Measurements from ENCODE around the gene CFL2.

CFL2 gene

DNA sequence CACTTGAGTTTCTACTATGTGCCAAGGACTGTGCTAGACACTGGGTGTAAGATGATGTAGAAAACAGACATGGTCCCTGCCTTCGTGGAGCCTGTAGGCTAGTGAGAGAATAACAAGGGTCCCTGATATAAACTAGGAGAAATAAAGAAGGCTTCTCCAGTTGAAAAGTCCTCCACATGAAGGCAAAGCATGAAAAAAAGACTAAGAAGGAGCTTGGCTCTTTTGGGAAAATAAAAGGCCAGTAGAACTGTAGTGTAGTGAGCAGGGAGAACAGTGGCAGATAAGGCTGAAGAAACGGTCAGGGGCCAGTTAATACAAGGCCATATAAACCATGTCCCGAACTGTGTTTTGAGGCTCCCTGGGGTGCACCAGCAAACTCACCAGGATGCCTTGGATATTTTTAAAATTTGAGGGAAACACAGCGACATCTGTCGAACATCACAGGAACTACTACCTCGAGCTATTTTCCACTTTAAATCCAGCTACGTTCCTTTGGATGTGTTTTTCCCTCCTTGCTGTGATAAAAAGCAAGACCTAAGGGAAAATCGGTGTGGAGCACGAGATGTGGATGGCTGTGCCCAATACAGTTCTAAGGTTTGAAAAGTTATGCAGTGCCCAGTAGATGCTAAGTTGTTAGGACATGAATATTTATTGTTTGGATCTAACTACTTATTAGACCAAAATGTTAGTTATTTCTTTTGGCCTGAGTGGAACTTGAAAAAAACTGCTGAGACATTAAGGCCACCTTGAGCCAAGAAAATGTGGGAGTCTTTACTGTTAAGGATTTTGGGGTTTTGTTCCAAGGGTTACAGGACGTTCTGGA is 8.5 kb upstream of the CFL2 start:
- in situ Hi-C loops (cut with HindIII; ENCODE audit: low sequenced_read_pairs): no loop called here
- TF ChIP-seq, protein P1, sequence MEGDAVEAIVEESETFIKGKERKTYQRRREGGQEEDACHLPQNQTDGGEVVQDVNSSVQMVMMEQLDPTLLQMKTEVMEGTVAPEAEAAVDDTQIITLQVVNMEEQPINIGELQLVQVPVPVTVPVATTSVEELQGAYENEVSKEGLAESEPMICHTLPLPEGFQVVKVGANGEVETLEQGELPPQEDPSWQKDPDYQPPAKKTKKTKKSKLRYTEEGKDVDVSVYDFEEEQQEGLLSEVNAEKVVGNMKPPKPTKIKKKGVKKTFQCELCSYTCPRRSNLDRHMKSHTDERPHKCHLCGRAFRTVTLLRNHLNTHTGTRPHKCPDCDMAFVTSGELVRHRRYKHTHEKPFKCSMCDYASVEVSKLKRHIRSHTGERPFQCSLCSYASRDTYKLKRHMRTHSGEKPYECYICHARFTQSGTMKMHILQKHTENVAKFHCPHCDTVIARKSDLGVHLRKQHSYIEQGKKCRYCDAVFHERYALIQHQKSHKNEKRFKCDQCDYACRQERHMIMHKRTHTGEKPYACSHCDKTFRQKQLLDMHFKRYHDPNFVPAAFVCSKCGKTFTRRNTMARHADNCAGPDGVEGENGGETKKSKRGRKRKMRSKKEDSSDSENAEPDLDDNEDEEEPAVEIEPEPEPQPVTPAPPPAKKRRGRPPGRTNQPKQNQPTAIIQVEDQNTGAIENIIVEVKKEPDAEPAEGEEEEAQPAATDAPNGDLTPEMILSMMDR (IDR thresholded peaks at IDR 0.05; ENCODE audit: low read depth, low read length, missing control alignments): peak; percentile 79
- DNase-seq (ENCODE audit: low read depth): no peak
- no peak overlapping the region for H3K4me3 ChIP-seq (ENCODE audit: low read depth, low read length)

DNA sequence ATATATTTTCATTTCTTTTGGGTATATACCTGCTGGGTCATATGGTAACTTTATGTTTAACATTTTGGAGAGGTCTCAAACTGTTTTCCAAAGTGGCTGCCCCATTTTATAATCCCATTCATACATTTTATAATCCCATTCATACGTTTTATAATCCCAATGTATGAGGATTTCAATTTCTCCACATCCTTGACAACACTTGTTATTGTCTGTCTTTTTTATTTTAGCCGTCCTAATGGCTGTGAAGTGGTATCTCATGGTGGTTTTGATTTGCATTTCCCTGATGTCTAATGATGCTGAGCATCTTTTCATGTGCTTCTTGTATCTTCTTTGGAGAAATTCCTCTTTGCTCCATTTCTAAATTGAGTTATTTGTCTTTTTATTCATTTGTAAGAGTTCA is 6.7 kb upstream of the CFL2 start:
- in situ Hi-C loops (cut with HindIII; ENCODE audit: low sequenced_read_pairs): no loop called here
- DNase-seq (ENCODE audit: low read depth): no peak
- TF ChIP-seq, protein P1 (IDR thresholded peaks at IDR 0.05; ENCODE audit: low read depth, low read length, missing control alignments): no peak
- no peak overlapping the region for H3K4me3 ChIP-seq (ENCODE audit: low read depth, low read length)

DNA sequence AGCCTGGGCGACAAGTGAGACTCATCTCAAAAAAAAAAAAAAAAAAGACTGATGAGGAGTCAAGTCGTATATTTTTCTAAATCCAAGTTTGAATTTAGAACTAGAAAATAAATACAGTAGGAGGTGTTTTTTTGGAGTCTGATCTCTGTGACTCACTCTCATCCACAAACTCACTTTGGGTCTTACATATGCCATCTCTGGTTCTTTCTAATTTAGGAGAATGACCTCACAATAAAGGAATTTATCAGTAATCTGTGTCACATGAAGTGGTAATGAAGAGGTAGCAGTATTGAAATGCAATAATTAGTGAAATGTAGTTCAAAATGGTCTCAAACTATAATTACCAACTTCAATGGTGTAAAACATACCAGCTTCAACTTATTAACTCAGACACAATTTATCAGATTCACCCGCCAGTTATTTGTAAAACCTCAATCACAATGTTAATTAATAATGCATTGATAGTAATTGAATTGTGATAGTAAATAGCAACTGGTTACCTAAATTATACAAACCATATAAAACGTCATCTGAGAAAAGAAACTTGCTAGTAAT is 4.4 kb upstream of the CFL2 start:
- in situ Hi-C loops (cut with HindIII; ENCODE audit: low sequenced_read_pairs): no loop called here
- TF ChIP-seq, protein P1 (IDR thresholded peaks at IDR 0.05; ENCODE audit: low read depth, low read length, missing control alignments): no peak
- DNase-seq (ENCODE audit: low read depth): no peak
- H3K4me3 ChIP-seq (ENCODE audit: low read depth, low read length): no peak overlapping the region

DNA sequence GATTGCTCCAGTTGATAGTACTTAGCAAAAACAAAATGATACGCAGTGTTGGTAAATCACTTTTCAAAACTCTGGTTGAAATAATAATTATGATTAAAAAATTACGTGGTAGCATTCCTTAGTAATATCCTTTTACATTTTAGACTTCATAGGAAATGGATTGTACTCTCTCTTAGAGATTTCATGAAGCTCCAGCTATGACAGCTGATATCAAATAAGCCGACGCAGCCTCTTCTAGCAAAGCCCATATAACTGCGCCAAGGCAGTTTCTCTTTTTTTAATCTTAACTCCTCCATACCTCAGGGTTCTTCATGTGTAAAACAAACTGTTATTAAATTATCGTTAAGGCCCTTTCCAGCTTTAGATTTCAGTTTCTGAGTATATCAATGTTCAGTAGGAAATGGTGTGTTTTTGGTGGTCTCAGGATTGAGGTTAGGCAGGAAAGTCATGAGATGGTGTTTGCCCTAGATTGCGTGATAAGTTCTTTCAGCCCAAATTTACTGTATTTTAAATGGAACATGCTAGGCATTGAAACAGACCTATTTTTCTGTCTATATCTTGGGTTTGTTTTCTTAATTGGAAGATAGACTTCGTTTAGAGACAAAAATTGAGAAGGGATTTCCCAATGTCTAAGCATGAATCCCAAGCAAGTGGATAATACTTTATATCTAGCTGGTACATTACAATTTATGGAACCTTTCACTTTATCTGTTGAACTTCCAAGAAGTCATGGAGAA is 902 bp upstream of the CFL2 start:
- in situ Hi-C loops (cut with HindIII; ENCODE audit: low sequenced_read_pairs): no loop called here
- TF ChIP-seq, protein P1 (IDR thresholded peaks at IDR 0.05; ENCODE audit: low read depth, low read length, missing control alignments): no peak
- peak overlapping the region; percentile 74 for H3K4me3 ChIP-seq (ENCODE audit: low read depth, low read length)
- DNase-seq (ENCODE audit: low read depth): no peak

DNA sequence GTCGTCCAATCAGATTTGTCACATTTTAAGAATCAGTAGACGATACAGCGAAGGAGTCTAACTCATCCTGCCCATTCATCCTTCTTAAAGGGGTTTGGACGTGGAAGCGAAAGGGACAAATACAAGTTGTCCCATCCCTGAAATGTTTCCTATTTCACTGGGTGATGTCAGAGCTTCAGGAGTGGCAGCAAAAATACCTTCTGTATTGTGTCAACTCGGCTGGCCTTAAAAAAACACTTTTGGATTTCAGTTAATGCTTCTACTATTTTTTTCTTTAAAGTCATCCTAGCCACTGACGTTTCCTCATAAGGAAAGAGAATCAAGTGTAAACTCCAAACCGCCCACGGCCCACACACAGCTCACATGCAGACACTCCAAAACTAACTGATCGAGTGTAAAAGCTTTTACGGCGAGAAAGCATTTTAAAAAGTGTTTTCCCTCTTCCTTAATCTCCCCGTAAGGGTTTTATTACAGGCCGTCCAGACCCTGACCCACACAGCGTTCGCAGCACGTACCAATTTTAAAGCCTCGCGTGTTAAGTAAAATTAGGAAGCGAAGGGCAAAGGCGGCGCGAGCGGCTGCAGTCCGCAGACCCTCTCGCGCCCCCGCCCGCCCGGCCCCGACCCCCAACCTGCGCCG is 593 bp downstream of the CFL2 start:
- H3K4me3 ChIP-seq (ENCODE audit: low read depth, low read length): peak overlapping the region; percentile 74
- in situ Hi-C loops (cut with HindIII; ENCODE audit: low sequenced_read_pairs): no loop called here
- no peak for DNase-seq (ENCODE audit: low read depth)
- TF ChIP-seq, protein P1 (IDR thresholded peaks at IDR 0.05; ENCODE audit: low read depth, low read length, missing control alignments): no peak

DNA sequence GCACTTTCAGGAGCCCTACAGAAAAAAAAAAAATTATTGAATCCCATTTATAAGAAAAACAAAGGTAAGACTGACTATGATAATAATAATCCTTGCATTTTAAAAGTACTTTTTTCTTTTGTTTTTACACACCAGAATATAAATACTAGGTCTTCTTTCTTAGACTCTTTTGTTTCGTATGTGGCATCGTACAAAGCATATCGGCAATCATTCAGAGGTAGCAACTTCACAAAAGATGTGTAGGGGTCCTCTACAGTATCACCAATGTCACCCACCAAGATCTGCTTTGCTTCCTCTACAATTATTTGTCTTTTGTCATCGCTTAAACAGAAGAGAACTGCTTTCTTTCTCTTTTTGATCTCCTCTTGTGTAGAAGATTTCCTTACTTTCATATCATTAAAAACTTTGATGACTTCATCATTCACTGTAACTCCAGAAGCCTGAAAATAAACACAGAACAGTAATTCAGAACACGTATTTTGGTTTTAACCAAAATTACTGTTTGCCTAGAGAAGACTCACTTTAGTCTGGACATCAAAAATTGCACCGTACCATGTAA is 1.2 kb downstream of the CFL2 start:
- in situ Hi-C loops (cut with HindIII; ENCODE audit: low sequenced_read_pairs): no loop called here
- peak overlapping the region; percentile 74 for H3K4me3 ChIP-seq (ENCODE audit: low read depth, low read length)

More for the DNA sequence above, 1.2 kb downstream of the CFL2 start:
- TF ChIP-seq, protein P1 (IDR thresholded peaks at IDR 0.05; ENCODE audit: low read depth, low read length, missing control alignments): no peak
- DNase-seq (ENCODE audit: low read depth): no peak
